Panc1 (cell line): Measurements from ENCODE around the gene SOCS1. TPM values are rescaled to one million over a fixed set of nuclear protein-coding genes. Genes with fewer than 3 reads are reported as not detected.

ENCODE experiments used
- ATAC-seq: fragments of 200-7000 bp; cut with Tn5 transposase; 2 replicates; pipeline ENCODE4 v1.9.1; 2020; ENCODE audit warnings: mild to moderate bottlenecking, moderate library complexity
- BruUV-seq: library from RNA; stranded (reverse); fragments of 400-500 nt; replicated peaks from 2 replicates; lab custom pipeline; 2021; lab: Mats Ljungman, UMichigan
- CTCF ChIA-PET: fragments of 300-600 bp; sonication (Branson Sonifier 250); formaldehyde crosslinking; loops from one replicate; lab custom pipeline; 2022; ENCODE audit warnings: antibody characterized with exemption; lab: Charles Lee
- POLR2A ChIA-PET: fragments of 300-600 bp; sonication (Branson Sonifier 250); formaldehyde crosslinking; loops from one replicate; lab custom pipeline; 2022; ENCODE audit warnings: antibody characterized with exemption; lab: Charles Lee
- DNase-seq: peaks from one replicate; pipeline ENCODE4 v3.0.0-alpha.2; 2010; ENCODE audit warnings: low read depth, low spot score
- H3K27ac ChIP-seq: 2 replicates; pipeline ENCODE4 v1.5.1; 2011; ENCODE audit warnings: mild to moderate bottlenecking, low read length, inconsistent platforms
- H3K27me3 ChIP-seq: fragments of 200-500 bp; sonication (Bioruptor generic); 2 replicates; pipeline ENCODE4 v1.6.0; 2014; ENCODE audit warnings: low read length, inconsistent platforms; ENCODE audit not compliant: control insufficient read depth, insufficient read depth
- H3K36me3 ChIP-seq: fragments of 200-500 bp; sonication (Bioruptor generic); 2 replicates; pipeline ENCODE4 v1.5.1; 2014; ENCODE audit warnings: inconsistent platforms, mild to moderate bottlenecking, low read length, moderate library complexity; ENCODE audit not compliant: control insufficient read depth, insufficient read depth
- H3K4me1 ChIP-seq: 2 replicates; pipeline ENCODE4 v1.5.1; 2011; ENCODE audit warnings: inconsistent platforms, mild to moderate bottlenecking, low read length, moderate library complexity; ENCODE audit not compliant: control insufficient read depth, insufficient read depth
- H3K4me3 ChIP-seq, 2 experiments: 2 replicates each; pipeline ENCODE4 v1.5.1; 2011 to 2012; ENCODE audit warnings: low read depth in 2 of 2, low read length in 2 of 2, mild to moderate bottlenecking in 2 of 2, inconsistent platforms in 1 of 2, moderate library complexity in 1 of 2
- H3K9me3 ChIP-seq: fragments of 200-500 bp; sonication (Bioruptor generic); 2 replicates; pipeline ENCODE4 v1.5.1; 2014; ENCODE audit warnings: low read depth, mild to moderate bottlenecking, inconsistent platforms, low read length, moderate library complexity; ENCODE audit not compliant: control insufficient read depth, insufficient read depth
- POLR2AphosphoS5 ChIP-seq: IDR thresholded peaks from 2 replicates; pipeline ENCODE4 v1.6.1; 2012; ENCODE audit warnings: mild to moderate bottlenecking, low read depth, low read length, moderate library complexity
- SIN3A ChIP-seq: IDR thresholded peaks from 2 replicates; pipeline ENCODE4 v1.6.1; 2012; ENCODE audit warnings: low read depth, mild to moderate bottlenecking, low read length, moderate library complexity, borderline replicate concordance; ENCODE audit not compliant: insufficient read depth
- TCF7L2 ChIP-seq: IDR thresholded peaks from 2 replicates; pipeline ENCODE4 v1.6.1; 2011; ENCODE audit warnings: mild to moderate bottlenecking, low read depth, low read length, inconsistent platforms
- in situ Hi-C: cut with HindIII; loops from 2 replicates; pipeline ENCODE4 v1.10.0; 2016; ENCODE audit warnings: low sequenced_read_pairs, low pct_unique_long_range_greater_than_20kb
- intact Hi-C: fragments of 100-400 bp; cut with micrococcal nuclease; formaldehyde crosslinking; loops from one replicate; pipeline ENCODE4 v1.10.0; 2022; ENCODE audit not compliant: unreplicated experiment
- total RNA-seq: library from RNA; stranded (reverse); gene quantifications from one replicate; pipeline ENCODE4 v1.2.1, GENCODE V29; 2021; ENCODE audit not compliant: unreplicated experiment
- TF ChIP-seq, protein P1 (sequence below): fragments of 450-650 bp; IDR thresholded peaks from 2 replicates; pipeline ENCODE4 v1.5.1; 2017; ENCODE audit warnings: mild to moderate bottlenecking
- TF ChIP-seq, protein P2 (sequence below), 2 experiments: IDR thresholded peaks; 2 replicates each; pipeline ENCODE4 v1.6.1; 2011 to 2012; ENCODE audit warnings: low read depth in 2 of 2, control low read depth in 1 of 2, low read length in 1 of 2, mild to moderate bottlenecking in 1 of 2, moderate library complexity in 1 of 2; ENCODE audit not compliant: insufficient read depth in 1 of 2

SOCS1 gene
- total RNA-seq, 1 experiment from 2014 or later, result 4.8 TPM

DNA sequence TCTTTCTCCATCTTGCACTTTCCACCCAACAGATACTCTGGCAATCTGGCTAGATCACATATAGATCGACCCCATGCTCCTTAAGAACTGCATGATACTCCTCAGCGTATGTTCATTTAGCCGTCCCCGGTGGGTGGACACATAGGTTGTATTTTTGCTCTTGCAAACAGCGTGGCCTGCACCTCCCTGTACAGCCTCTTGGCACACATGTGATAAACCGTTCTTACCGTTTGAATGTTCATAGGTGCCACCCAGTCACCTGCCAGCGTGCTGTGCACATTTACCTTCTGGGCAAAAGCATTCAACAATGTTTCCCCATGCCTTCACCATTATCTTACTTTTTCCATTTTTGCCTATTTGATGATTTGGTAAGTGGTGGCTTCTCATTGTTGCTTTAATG is 6.9 kb upstream of the SOCS1 start:
- no TSS peak for BruUV-seq
- ATAC-seq, result no peak

DNA sequence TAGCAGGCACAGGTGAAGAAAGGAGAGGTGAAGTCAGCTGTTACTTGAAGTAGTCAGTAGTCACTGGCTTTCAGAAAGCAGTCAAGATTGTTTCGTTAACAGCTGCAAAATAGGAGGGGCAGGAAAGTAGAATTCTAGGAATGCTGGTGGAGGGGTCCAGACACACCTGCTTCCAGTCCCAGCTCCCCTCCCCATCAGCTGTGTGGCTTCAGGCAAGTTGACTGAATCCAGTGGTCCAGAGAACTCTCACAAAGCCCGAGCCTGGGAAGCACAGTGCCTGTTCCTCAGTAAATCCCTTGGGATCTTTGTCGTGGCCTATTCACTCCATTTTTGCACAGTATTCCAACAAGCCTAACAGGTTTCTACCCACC is 4.6 kb upstream of the SOCS1 start:
- in situ Hi-C loops, result no loop called here
- Histone ChIP-seq H3K36me3 (no peaks in the 10 kb centered on the region), H3K9me3 (no peaks in the 10 kb centered on the region), H3K27ac (no peak overlapping the region), H3K4me3 (no peak overlapping the region), H3K27me3 (no peaks in the 10 kb centered on the region), H3K4me1 (peaks cover 6% of the 10 kb centered on the region; the same call in 1 of the 2 replicates)
- ATAC-seq (no peak), DNase-seq (no peak)
- TF ChIP-seq TCF7L2 (no peak), SIN3A (no peak), POLR2AphosphoS5 (no peak)
- TF ChIP-seq, protein P1, sequence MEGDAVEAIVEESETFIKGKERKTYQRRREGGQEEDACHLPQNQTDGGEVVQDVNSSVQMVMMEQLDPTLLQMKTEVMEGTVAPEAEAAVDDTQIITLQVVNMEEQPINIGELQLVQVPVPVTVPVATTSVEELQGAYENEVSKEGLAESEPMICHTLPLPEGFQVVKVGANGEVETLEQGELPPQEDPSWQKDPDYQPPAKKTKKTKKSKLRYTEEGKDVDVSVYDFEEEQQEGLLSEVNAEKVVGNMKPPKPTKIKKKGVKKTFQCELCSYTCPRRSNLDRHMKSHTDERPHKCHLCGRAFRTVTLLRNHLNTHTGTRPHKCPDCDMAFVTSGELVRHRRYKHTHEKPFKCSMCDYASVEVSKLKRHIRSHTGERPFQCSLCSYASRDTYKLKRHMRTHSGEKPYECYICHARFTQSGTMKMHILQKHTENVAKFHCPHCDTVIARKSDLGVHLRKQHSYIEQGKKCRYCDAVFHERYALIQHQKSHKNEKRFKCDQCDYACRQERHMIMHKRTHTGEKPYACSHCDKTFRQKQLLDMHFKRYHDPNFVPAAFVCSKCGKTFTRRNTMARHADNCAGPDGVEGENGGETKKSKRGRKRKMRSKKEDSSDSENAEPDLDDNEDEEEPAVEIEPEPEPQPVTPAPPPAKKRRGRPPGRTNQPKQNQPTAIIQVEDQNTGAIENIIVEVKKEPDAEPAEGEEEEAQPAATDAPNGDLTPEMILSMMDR, result no peak
- TF ChIP-seq, protein P2, sequence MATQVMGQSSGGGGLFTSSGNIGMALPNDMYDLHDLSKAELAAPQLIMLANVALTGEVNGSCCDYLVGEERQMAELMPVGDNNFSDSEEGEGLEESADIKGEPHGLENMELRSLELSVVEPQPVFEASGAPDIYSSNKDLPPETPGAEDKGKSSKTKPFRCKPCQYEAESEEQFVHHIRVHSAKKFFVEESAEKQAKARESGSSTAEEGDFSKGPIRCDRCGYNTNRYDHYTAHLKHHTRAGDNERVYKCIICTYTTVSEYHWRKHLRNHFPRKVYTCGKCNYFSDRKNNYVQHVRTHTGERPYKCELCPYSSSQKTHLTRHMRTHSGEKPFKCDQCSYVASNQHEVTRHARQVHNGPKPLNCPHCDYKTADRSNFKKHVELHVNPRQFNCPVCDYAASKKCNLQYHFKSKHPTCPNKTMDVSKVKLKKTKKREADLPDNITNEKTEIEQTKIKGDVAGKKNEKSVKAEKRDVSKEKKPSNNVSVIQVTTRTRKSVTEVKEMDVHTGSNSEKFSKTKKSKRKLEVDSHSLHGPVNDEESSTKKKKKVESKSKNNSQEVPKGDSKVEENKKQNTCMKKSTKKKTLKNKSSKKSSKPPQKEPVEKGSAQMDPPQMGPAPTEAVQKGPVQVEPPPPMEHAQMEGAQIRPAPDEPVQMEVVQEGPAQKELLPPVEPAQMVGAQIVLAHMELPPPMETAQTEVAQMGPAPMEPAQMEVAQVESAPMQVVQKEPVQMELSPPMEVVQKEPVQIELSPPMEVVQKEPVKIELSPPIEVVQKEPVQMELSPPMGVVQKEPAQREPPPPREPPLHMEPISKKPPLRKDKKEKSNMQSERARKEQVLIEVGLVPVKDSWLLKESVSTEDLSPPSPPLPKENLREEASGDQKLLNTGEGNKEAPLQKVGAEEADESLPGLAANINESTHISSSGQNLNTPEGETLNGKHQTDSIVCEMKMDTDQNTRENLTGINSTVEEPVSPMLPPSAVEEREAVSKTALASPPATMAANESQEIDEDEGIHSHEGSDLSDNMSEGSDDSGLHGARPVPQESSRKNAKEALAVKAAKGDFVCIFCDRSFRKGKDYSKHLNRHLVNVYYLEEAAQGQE (IDR thresholded peaks at IDR 0.05; ENCODE audit: insufficient read depth in 1 of 2, low read depth in 2 of 2, low read length in 1 of 2), result no peak
- ChIA-PET POLR2A (interaction anchor here (0.6 kb wide), 1 partner anchor 124 kb away, joined by 13 read pairs; no protein-coding TSS in a partner anchor), CTCF (no interaction called here)
- no TSS peak for BruUV-seq
- intact Hi-C loops, result no loop called here

More for the DNA sequence above, 6.9 kb upstream of the SOCS1 start:
- H3K4me1 ChIP-seq, result peaks cover 6% of the 10 kb centered on the region; the same call in 1 of the 2 replicates
- no peaks in the 10 kb centered on the region for H3K27me3 ChIP-seq
- H3K4me3 ChIP-seq, result no peak overlapping the region
- no peaks in the 10 kb centered on the region for H3K9me3 ChIP-seq
- TF ChIP-seq, protein P2 (IDR thresholded peaks at IDR 0.05; ENCODE audit: insufficient read depth in 1 of 2, low read depth in 2 of 2, low read length in 1 of 2), result no peak
- intact Hi-C loops, result no loop called here
- in situ Hi-C loops, result no loop called here
- H3K27ac ChIP-seq, result no peak overlapping the region
- POLR2A ChIA-PET, result no interaction called here
- no peaks in the 10 kb centered on the region for H3K36me3 ChIP-seq
- no peak for DNase-seq
- CTCF ChIA-PET, result no interaction called here
